DOHH2 (cell line): ENCODE measurements around the gene SLC7A6OS.
A peak's percentile ranks its signal among the peaks of the same experiment; 100 is the strongest.

ENCODE experiments used
- H3F3A ChIP-seq: fragments of 200-600 bp; sonication (generic), shearing (Covaris generic); 2 replicates; pipeline ENCODE4 v1.6.0; 2016; ENCODE audit warnings: antibody characterized with exemption, mild to moderate bottlenecking; ENCODE audit not compliant: control insufficient read depth, insufficient read depth
- H3K27ac ChIP-seq: fragments of 200-600 bp; sonication (generic); 2 replicates; pipeline ENCODE4 v1.5.1; 2014; ENCODE audit warnings: low read depth, mild to moderate bottlenecking, low read length, moderate library complexity
- H3K27me3 ChIP-seq: fragments of 200-600 bp; sonication (generic); 2 replicates; pipeline ENCODE4 v1.6.1; 2014; ENCODE audit warnings: mild to moderate bottlenecking, low read length, mixed read lengths; ENCODE audit not compliant: control insufficient read depth
- H3K36me3 ChIP-seq: fragments of 200-600 bp; sonication (generic); 2 replicates; pipeline ENCODE4 v1.6.1; 2014; ENCODE audit warnings: mild to moderate bottlenecking, low read length, moderate library complexity, mixed read lengths; ENCODE audit not compliant: control insufficient read depth
- H3K4me1 ChIP-seq: fragments of 200-600 bp; sonication (generic); 2 replicates; pipeline ENCODE4 v1.6.1; 2014; ENCODE audit warnings: mild to moderate bottlenecking, low read length, mixed read lengths; ENCODE audit not compliant: control insufficient read depth
- H3K4me2 ChIP-seq: fragments of 200-600 bp; sonication (generic); 2 replicates; pipeline ENCODE4 v1.6.0; 2014; ENCODE audit warnings: mild to moderate bottlenecking, low read length, moderate library complexity
- H3K4me3 ChIP-seq: fragments of 200-600 bp; sonication (generic); 2 replicates; pipeline ENCODE4 v1.5.1; 2014; ENCODE audit warnings: mild to moderate bottlenecking, low read length, mixed read lengths
- H3K79me2 ChIP-seq: fragments of 200-600 bp; sonication (generic); 2 replicates; pipeline ENCODE4 v1.6.1; 2014; ENCODE audit warnings: mild to moderate bottlenecking, low read length, mixed read lengths; ENCODE audit not compliant: control insufficient read depth
- H3K9me2 ChIP-seq: fragments of 200-600 bp; sonication (generic); replicated peaks from 2 replicates; pipeline ENCODE4 v1.6.1; 2014; ENCODE audit warnings: mild to moderate bottlenecking, low read length, mixed read lengths; ENCODE audit not compliant: control insufficient read depth
- H3K9me3 ChIP-seq: fragments of 200-600 bp; sonication (generic); 2 replicates; pipeline ENCODE4 v1.6.1; 2014; ENCODE audit warnings: antibody characterized with exemption, low read length, mixed read lengths; ENCODE audit not compliant: control insufficient read depth, insufficient read depth
- H4K20me1 ChIP-seq: fragments of 200-600 bp; sonication (generic); 2 replicates; pipeline ENCODE4 v1.6.0; 2014; ENCODE audit warnings: low read depth, mild to moderate bottlenecking, antibody characterized with exemption, low read length, moderate library complexity; ENCODE audit not compliant: control insufficient read depth, insufficient read depth
- EZH2phosphoT487 ChIP-seq: fragments of 200-600 bp; sonication (generic); IDR thresholded peaks from 2 replicates; pipeline ENCODE4 v1.6.1; 2017; ENCODE audit warnings: borderline replicate concordance, mild to moderate bottlenecking, antibody characterized with exemption, low read length, moderate library complexity, mixed read lengths
- TF ChIP-seq, protein P1 (sequence below): fragments of 200-600 bp; sonication (generic); IDR thresholded peaks from one replicate; pipeline ENCODE4 v1.5.1; 2014; ENCODE audit warnings: antibody characterized with exemption, mild to moderate bottlenecking, low read depth, low read length; ENCODE audit not compliant: poor library complexity, severe bottlenecking

Gene SLC7A6OS

DNA sequence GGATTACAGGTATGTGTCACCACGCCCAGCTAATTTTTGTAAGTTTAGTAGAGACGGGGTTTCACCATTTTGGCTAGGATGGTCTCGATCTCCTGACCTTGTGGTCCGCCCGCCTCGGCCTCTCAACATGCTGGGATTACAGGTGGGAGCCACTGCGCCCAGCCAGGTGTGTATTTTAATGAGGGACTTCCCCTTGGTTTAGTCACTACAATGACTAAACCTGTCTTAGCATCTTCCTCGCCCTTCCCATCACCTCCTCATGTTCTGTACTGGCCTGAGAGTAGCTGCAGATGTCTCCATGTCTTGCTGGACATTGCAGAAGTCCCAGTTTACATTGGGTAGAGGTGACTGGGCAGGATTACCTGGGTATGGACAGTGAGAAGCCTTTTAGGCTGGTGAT, 36.9 kb downstream of the SLC7A6OS start:
- H4K20me1 ChIP-seq = 0 out of 2 replicates have a peak, but pooled peaks cover 2% of the 10 kb centered on the region
- H3K27me3 ChIP-seq = no peaks in the 10 kb centered on the region
- peaks cover 52% of the 10 kb centered on the region for H3K4me1 ChIP-seq
- H3K4me2 ChIP-seq = no peak overlapping the region
- peaks cover 67% of the 10 kb centered on the region for H3K36me3 ChIP-seq
- H3K27ac ChIP-seq = no peak overlapping the region
- no peaks in the 10 kb centered on the region for H3K9me3 ChIP-seq
- no peaks in the 10 kb centered on the region for H3K9me2 ChIP-seq
- TF ChIP-seq, protein P1, sequence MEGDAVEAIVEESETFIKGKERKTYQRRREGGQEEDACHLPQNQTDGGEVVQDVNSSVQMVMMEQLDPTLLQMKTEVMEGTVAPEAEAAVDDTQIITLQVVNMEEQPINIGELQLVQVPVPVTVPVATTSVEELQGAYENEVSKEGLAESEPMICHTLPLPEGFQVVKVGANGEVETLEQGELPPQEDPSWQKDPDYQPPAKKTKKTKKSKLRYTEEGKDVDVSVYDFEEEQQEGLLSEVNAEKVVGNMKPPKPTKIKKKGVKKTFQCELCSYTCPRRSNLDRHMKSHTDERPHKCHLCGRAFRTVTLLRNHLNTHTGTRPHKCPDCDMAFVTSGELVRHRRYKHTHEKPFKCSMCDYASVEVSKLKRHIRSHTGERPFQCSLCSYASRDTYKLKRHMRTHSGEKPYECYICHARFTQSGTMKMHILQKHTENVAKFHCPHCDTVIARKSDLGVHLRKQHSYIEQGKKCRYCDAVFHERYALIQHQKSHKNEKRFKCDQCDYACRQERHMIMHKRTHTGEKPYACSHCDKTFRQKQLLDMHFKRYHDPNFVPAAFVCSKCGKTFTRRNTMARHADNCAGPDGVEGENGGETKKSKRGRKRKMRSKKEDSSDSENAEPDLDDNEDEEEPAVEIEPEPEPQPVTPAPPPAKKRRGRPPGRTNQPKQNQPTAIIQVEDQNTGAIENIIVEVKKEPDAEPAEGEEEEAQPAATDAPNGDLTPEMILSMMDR = no peak
- TF ChIP-seq EZH2phosphoT487 = no peak
- no peak overlapping the region for H3K4me3 ChIP-seq
- H3F3A ChIP-seq = peaks cover 6% of the 10 kb centered on the region; the same call in 1 of the 2 replicates
- peaks cover 79% of the 10 kb centered on the region for H3K79me2 ChIP-seq

DNA sequence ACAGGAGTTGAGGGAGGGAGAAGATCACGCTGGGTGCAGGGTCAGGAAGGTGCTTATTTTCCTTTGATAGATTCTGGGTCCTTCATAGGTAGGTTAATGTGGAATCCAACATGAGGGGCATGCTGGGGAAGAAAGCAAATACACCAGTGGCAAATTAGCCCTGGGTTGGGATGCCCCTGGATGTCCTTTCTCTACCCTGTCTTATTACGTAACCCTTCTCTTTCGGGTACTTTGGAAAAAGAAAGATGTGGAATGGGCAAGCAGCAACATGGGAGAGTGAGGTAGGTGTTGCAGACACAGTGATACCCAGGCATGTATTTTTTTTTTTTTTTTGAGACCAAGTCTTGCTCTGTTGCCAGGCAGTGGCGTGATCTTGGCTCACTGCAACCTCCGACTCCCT, 37.3 kb downstream of the SLC7A6OS start:
- Histone ChIP-seq H3K27ac (0 out of 2 replicates have a peak overlapping the region, but pooled peaks have one; percentile 4), H3K4me2 (peak overlapping the region; percentile 17; the same call in 1 of the 2 replicates), H3K9me2 (no peaks in the 10 kb centered on the region), H3F3A (peaks cover 6% of the 10 kb centered on the region; the same call in 1 of the 2 replicates), H3K36me3 (peaks cover 69% of the 10 kb centered on the region), H3K9me3 (no peaks in the 10 kb centered on the region), H3K27me3 (no peaks in the 10 kb centered on the region), H3K79me2 (peaks cover 83% of the 10 kb centered on the region), H3K4me1 (peaks cover 52% of the 10 kb centered on the region), H3K4me3 (no peak overlapping the region), H4K20me1 (0 out of 2 replicates have a peak, but pooled peaks cover 2% of the 10 kb centered on the region)
- no peak for TF ChIP-seq EZH2phosphoT487

DNA sequence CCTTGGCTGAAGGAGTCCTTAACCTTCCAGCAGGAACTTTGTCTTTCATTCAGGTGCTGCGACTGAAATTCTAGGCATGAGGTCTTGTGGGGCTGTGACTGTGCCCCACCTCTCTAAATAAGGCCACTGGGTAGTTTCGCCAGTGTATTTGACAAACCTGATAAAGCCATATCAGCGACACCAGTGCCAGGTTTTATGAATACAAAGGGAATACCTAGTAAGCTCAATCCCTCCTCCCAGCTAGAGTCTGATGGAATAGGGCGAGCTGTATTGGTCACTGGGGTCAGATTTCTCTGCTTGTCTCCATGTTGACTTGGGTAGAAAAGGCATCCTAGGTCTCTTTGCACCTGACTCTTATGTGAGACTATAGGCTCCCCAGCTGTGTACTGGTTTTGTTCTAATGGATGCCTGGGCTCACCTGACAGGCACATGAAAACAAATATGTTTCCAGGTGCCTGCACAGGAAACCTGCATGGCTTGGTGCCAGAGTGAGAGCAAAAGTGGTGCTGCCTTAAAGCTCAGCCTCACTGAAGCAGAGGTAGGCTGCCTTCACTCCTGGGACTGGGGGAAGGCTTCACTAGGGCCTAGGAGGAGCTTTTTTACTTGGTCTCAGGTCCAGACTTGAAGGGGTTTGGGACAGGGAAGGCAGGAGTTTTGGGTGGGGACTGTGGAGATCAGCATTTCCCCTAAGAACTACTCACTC, 38.1 kb downstream of the SLC7A6OS start:
- Histone ChIP-seq H3K27me3 (no peaks in the 10 kb centered on the region), H3K9me3 (no peaks in the 10 kb centered on the region), H3K4me3 (no peak overlapping the region), H3K79me2 (peaks cover 91% of the 10 kb centered on the region), H3K4me1 (peaks cover 52% of the 10 kb centered on the region), H3K4me2 (peak overlapping the region; percentile 17), H3F3A (peaks cover 6% of the 10 kb centered on the region; the same call in 1 of the 2 replicates), H3K36me3 (peaks cover 77% of the 10 kb centered on the region), H3K27ac (0 out of 2 replicates have a peak overlapping the region, but pooled peaks have one; percentile 4), H4K20me1 (0 out of 2 replicates have a peak, but pooled peaks cover 2% of the 10 kb centered on the region), H3K9me2 (no peaks in the 10 kb centered on the region)
- TF ChIP-seq EZH2phosphoT487 = no peak
- TF ChIP-seq, protein P1 = no peak

DNA sequence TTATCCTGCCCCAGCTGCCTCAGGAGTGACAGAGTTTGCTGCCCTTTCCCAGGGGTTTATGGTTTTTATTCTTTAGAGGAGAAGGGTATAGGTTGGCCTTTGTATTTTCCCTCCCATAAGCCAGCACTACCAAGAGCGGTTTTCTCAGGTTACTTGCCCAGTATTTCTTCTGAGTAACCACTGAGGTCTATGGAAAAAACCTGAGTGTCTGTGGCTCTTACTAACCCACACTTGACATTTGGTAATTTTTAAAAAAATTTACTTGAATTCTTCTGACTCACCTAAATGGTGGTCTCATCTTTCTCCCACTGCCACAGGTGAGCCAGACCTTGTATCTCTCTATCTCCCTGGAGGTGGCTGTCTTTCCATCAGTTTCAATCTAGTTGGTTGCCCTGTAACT, 40.4 kb downstream of the SLC7A6OS start:
- TF ChIP-seq, protein P1 = no peak
- Histone ChIP-seq H3K27me3 (no peaks in the 10 kb centered on the region), H4K20me1 (0 out of 2 replicates have a peak, but pooled peaks cover 2% of the 10 kb centered on the region), H3K9me3 (no peaks in the 10 kb centered on the region), H3K27ac (no peak overlapping the region), H3K9me2 (no peaks in the 10 kb centered on the region), H3F3A (no peaks in the 10 kb centered on the region), H3K4me1 (peaks cover 50% of the 10 kb centered on the region), H3K4me2 (no peak overlapping the region), H3K4me3 (no peak overlapping the region), H3K79me2 (peaks cover 99% of the 10 kb centered on the region), H3K36me3 (peaks cover 72% of the 10 kb centered on the region)
